ENCODE measurements around the gene ZNF396. TPM values are rescaled to one million over a fixed set of nuclear protein-coding genes. Genes with fewer than 3 reads are reported as not detected.

Gene ZNF396
- total RNA-seq, result 1 to 10 TPM in 2 of 4 donors, under 1 TPM in 2; 0.11 to 2.0 (median 0.95) TPM

DNA sequence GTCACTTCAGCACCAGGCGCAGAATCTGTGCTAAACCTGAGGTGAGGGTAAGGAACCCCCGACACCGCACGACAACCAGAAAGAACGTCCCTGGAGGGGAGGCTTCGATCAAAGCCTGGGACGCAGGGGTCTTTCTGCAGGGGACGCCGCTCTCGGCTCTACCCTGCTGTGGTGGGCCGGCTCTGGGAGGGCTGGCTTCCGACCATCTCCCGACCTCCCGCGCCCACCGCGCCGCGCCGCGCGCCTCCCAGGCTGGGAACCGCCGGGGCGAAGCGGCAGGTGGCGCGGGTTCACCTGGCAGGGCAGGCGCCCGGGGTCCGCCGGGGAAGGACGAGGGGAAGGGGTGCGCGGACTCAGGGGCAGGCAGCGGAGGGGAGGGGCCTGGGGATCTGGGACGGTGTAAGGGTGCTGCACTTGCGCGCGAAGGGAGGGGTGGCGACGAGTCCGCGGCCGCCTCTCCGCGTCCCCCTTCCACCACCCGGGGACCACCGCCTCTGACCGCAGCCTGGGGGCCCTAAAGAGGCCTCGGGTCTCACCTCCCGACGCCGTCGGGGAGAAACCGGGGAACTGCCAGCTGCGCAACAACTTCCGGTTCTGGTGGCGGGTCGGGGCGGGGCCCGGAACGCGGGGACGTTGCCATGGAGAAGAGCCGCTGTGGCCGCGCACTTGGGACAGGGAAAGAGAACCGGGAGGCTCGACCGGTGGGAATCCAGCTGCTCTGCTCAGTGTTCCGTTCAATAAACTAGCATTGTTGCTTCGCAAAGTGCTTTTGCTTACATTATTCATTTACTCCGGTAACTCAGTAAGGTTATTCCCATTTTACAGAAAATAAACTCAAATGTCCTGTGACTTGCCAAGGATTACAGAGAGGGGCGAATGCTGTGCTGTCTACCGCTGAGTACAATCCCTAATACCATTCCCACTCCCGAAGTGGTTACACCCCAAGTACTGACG lies at the start of gene ZNF396:
ZNF396 (minus strand) TSS at position 596 of the 954 bp plus-strand sequence. CDS start 3,045 bp downstream, outside the sequence.
- no peaks in the 10 kb centered on the region for H3K27me3 ChIP-seq
- no peaks in the 10 kb centered on the region for H3K9me3 ChIP-seq
- intact Hi-C loops (cut with DNase I), result no loop called here
- DNase-seq, result peak; percentile 5
- 9 to 10% methylated on average over 11 to 20 of the region's 78 CpGs for WGBS, 2 donors
- H3K4me3 ChIP-seq, result peak within 1 kb of the TSS; percentile 75 to 88 (median 86)
- peaks cover 3 to 17% (median 5%) of the 10 kb centered on the region in 3 donors for H3K4me1 ChIP-seq
- TF ChIP-seq CTCF (IDR thresholded peaks at IDR 0.05) (no peak), POLR2A (IDR thresholded peaks at IDR 0.05) (no peak)
- peak within 1 kb of the TSS; percentile 29 to 75 (median 68) for H3K27ac ChIP-seq
- H3K36me3 ChIP-seq, result no peaks in the 10 kb centered on the region

DNA sequence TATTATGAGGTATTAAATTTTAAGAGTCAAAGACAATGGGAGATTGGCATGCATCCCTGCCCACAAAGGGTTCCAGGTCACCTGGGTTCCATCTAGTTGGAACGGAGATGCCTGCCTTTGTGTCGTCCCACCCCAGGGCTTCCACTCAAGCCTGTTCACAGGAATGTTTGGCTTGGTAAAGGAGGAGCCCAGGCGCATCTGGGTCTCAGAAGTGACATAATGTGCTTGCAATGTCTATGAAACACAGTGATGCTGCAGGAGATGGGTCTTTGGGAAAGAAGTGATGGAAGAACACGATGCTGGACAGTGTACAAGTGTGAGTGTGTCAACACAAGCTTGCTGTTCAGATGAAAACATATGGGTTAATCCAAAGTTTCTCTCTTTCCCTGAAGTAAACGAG lies 49.6 kb upstream of the ZNF396 start:
- no peak for TF ChIP-seq CTCF (IDR thresholded peaks at IDR 0.05)
- no peak for TF ChIP-seq POLR2A (IDR thresholded peaks at IDR 0.05)
- 64 to 82% methylated on average over 3 to 5 of the region's 5 CpGs for WGBS, 2 donors
- Histone ChIP-seq H3K9me3 (no peaks in the 10 kb centered on the region), H3K4me1 (no peaks in the 10 kb centered on the region), H3K36me3 (no peaks in the 10 kb centered on the region), H3K27me3 (no peaks in the 10 kb centered on the region), H3K4me3 (no peak overlapping the region), H3K27ac (no peak overlapping the region)
- DNase-seq, result no peak
- intact Hi-C loops (cut with DNase I), result no loop called here

DNA sequence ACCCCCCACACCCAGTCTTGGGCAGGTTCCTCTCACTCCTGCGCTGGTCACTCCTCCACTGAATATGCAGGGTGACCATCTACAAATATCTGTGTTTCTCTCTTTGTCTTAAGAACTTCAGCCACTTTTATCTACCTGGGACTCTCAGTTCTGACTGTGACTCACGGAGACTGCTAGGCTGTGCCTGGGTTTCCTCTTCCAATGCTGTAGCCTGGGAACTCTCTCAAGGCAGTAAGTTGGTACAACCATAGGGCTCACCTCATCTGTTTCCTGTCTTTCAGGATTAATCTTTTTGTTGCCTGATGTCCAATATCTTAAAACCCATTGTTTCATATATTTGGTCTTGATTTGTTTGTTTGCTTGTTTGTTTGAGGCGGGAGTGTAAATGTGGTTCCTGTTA lies 47.2 kb upstream of the ZNF396 start:
- no peak for TF ChIP-seq POLR2A (IDR thresholded peaks at IDR 0.05)
- TF ChIP-seq CTCF (IDR thresholded peaks at IDR 0.05), result no peak
- Histone ChIP-seq H3K4me1 (no peaks in the 10 kb centered on the region), H3K36me3 (no peaks in the 10 kb centered on the region), H3K27ac (no peak overlapping the region), H3K27me3 (no peaks in the 10 kb centered on the region), H3K9me3 (no peaks in the 10 kb centered on the region), H3K4me3 (no peak overlapping the region)
- intact Hi-C loops (cut with DNase I), result no loop called here
- WGBS, 2 donors, result 88 to 93% methylated on average over 3 of the region's 3 CpGs
- no peak for DNase-seq

DNA sequence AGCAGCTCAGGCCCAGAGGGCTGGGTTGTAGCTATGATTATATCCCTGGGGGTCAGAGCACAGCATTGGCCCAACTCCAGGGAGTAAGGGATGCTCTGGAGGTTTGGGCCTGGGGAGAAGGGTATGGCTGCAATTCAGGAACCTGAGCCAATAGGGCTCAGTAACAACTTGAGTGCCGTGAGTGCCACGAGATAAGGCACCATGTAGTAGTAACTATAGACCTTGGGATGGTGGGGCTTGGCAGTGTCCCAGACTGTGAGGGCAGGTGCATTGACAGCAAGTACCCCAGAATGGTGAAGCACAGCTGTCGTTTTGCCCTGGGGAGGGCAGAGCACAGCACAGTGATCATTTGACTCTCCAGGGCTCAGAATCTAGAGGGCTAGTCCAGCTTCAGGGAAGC lies 45.1 kb upstream of the ZNF396 start:
- Histone ChIP-seq H3K27ac (no peak overlapping the region), H3K9me3 (peaks cover 0 to 9% (median 6%) of the 10 kb centered on the region in 3 donors), H3K36me3 (no peaks in the 10 kb centered on the region), H3K27me3 (no peaks in the 10 kb centered on the region), H3K4me1 (no peaks in the 10 kb centered on the region), H3K4me3 (no peak overlapping the region)
- DNase-seq, result no peak
- intact Hi-C loops (cut with DNase I), result no loop called here
- TF ChIP-seq POLR2A (IDR thresholded peaks at IDR 0.05), result no peak
- TF ChIP-seq CTCF (IDR thresholded peaks at IDR 0.05), result no peak
- 50 to 93% methylated on average over 1 to 2 of the region's 3 CpGs for WGBS, 2 donors

GRCh38 chr18:35418610-35419009 lies 41.5 kb upstream of the ZNF396 start:
- H3K36me3 ChIP-seq, result no peaks in the 10 kb centered on the region
- H3K27ac ChIP-seq, result no peak overlapping the region
- 70 to 81% methylated on average over 4 of the region's 4 CpGs for WGBS, 2 donors
- TF ChIP-seq CTCF (IDR thresholded peaks at IDR 0.05) (no peak), POLR2A (IDR thresholded peaks at IDR 0.05) (no peak)
- peaks cover 0 to 9% (median 6%) of the 10 kb centered on the region in 3 donors for H3K9me3 ChIP-seq
- H3K4me1 ChIP-seq, result peaks cover 0 to 6% (median under 1%) of the 10 kb centered on the region in 3 donors
- intact Hi-C loops (cut with DNase I), result no loop called here
- no peak for DNase-seq
- H3K27me3 ChIP-seq, result no peaks in the 10 kb centered on the region
- H3K4me3 ChIP-seq, result no peak overlapping the region
